B cell (primary cell): ENCODE data around the gene TMEM220. TPM values are rescaled to one million over a fixed set of nuclear protein-coding genes. Genes with fewer than 3 reads are reported as not detected.
"Not testable (repeated sequence)": the region's sequence is repeated elsewhere in the genome, so short reads cannot be mapped to it uniquely, and the experiment has no call there.

Experiments
- ATAC-seq: fragments of 200-7000 bp; cut with Tn5 transposase; one replicate; pipeline ENCODE4 v1.10.0; 2021; ENCODE audit warnings: low read depth, mild to moderate bottlenecking, moderate number of reproducible peaks, moderate library complexity
- CTCF ChIA-PET: fragments of 350-600 bp; sonication (Branson Sonifier 250); formaldehyde crosslinking; loops from one replicate; lab custom pipeline; 2021; ENCODE audit warnings: antibody characterized with exemption, inconsistent platforms; lab: Charles Lee
- POLR2A ChIA-PET: fragments of 350-600 bp; sonication (Branson Sonifier 250); formaldehyde crosslinking; loops from one replicate; lab custom pipeline; 2021; ENCODE audit warnings: antibody characterized with exemption; lab: Charles Lee
- DNase-seq: peaks from one replicate; pipeline ENCODE4 v3.0.0; 2013
- H2AFZ ChIP-seq: 2 replicates; pipeline ENCODE4 v1.6.1; 2012; ENCODE audit warnings: mild to moderate bottlenecking, low read depth, low read length; ENCODE audit not compliant: insufficient read depth, poor library complexity, severe bottlenecking
- H3K27ac ChIP-seq, 2 donors: 1 replicate in 1 of 2; 2 replicates in 1 of 2; pipeline ENCODE4 v1.5.1; 2012 to 2013; ENCODE audit warnings: low read length in 2 of 2, mild to moderate bottlenecking in 2 of 2, moderate library complexity in 1 of 2
- H3K27me3 ChIP-seq, 4 experiments: fragments of 200-600 bp in 1 of 4; sonication (generic) in 1 of 4; replicated peaks in 1 of 4; 1 replicate in 2 of 4; 2 replicates in 2 of 4; pipeline versions ENCODE4 v1.6.1 to v1.7.0; 2013 to 2016; ENCODE audit warnings: low read length in 3 of 4, mild to moderate bottlenecking in 2 of 4, mixed read lengths in 1 of 4, moderate library complexity in 1 of 4; ENCODE audit not compliant: insufficient read depth in 4 of 4, control insufficient read depth in 3 of 4; ENCODE audit errors: control extremely low read depth in 1 of 4
- H3K36me3 ChIP-seq, 2 experiments: replicated peaks in 1 of 2; 1 replicate in 1 of 2; 2 replicates in 1 of 2; pipeline versions ENCODE4 v1.6.1 to v1.7.1; 2013; ENCODE audit warnings: low read length in 1 of 2; ENCODE audit not compliant: insufficient read depth in 2 of 2, control insufficient read depth in 1 of 2; ENCODE audit errors: control extremely low read depth in 1 of 2, extremely low read depth in 1 of 2
- H3K4me1 ChIP-seq, 2 donors: fragments of 200-600 bp in 1 of 2; sonication (generic) in 1 of 2; 1 replicate in 1 of 2; 2 replicates in 1 of 2; pipeline versions ENCODE4 v1.5.1 to v1.6.1; 2013 to 2017; ENCODE audit warnings: low read length in 2 of 2; ENCODE audit not compliant: control insufficient read depth in 2 of 2, insufficient read depth in 2 of 2
- H3K4me2 ChIP-seq: replicated peaks from 2 replicates; pipeline ENCODE3; 2012; ENCODE audit warnings: mild to moderate bottlenecking, low read depth, low read length; ENCODE audit not compliant: poor library complexity, severe bottlenecking
- H3K4me3 ChIP-seq, 5 experiments: fragments of 200-600 bp in 1 of 5; sonication (generic) in 1 of 5; 1 replicate in 3 of 5; 2 replicates in 2 of 5; pipeline versions ENCODE4 v1.5.1 to v1.7.0; 2011 to 2016; ENCODE audit warnings: low read length in 4 of 5, mild to moderate bottlenecking in 4 of 5, low read depth in 2 of 5, control low read depth in 1 of 5, moderate library complexity in 1 of 5; ENCODE audit not compliant: insufficient read depth in 1 of 5; ENCODE audit errors: control extremely low read depth in 1 of 5, extremely low read depth in 1 of 5
- H3K79me2 ChIP-seq: fragments of 200-600 bp; sonication (generic); one replicate; pipeline ENCODE4 v1.6.0; 2016; ENCODE audit warnings: low read length; ENCODE audit not compliant: control insufficient read depth, insufficient read depth
- H3K9ac ChIP-seq: fragments of 200-600 bp; sonication (generic); 2 replicates; pipeline ENCODE4 v1.6.1; 2017; ENCODE audit warnings: mild to moderate bottlenecking, low read length, moderate library complexity
- H3K9me3 ChIP-seq, 3 donors: one replicate each; pipeline versions ENCODE4 v1.6.1 to v1.7.1; 2013; ENCODE audit warnings: low read length in 2 of 3; ENCODE audit not compliant: control insufficient read depth in 2 of 3, insufficient read depth in 1 of 3; ENCODE audit errors: control extremely low read depth in 1 of 3
- H4K20me1 ChIP-seq: 2 replicates; pipeline ENCODE4 v1.6.0; 2012; ENCODE audit warnings: mild to moderate bottlenecking, low read length; ENCODE audit not compliant: insufficient read depth, control insufficient read depth, poor library complexity, severe bottlenecking
- H3K27ac Mint-ChIP-seq: one replicate; pipeline ENCODE4 v1.8.0; 2021; ENCODE audit warnings: mixed read lengths
- H3K27me3 Mint-ChIP-seq: one replicate; pipeline ENCODE4 v1.8.0; 2021; ENCODE audit warnings: mixed read lengths
- H3K4me1 Mint-ChIP-seq: one replicate; pipeline ENCODE4 v1.8.0; 2021; ENCODE audit warnings: mixed read lengths
- H3K4me3 Mint-ChIP-seq: one replicate; pipeline ENCODE4 v1.8.0; 2021; ENCODE audit warnings: mixed read lengths
- H3K9me3 Mint-ChIP-seq: one replicate; pipeline ENCODE4 v1.8.0; 2022; ENCODE audit warnings: mixed read lengths; ENCODE audit not compliant: insufficient read depth
- CTCF ChIP-seq: fragments of 200-600 bp; IDR thresholded peaks from one replicate; pipeline ENCODE4 v1.8.0; 2022; ENCODE audit warnings: antibody characterized with exemption, mild to moderate bottlenecking
- EZH2 ChIP-seq: IDR thresholded peaks from 2 replicates; pipeline ENCODE4 v1.6.1; 2012; ENCODE audit warnings: borderline replicate concordance, low read depth, mild to moderate bottlenecking, moderate library complexity, low read length; ENCODE audit not compliant: insufficient read depth, poor library complexity, severe bottlenecking
- WGBS: methylation state at CpG from one replicate; pipeline ENCODE4 v1.1.5; 2013; ENCODE audit warnings: missing lambda C conversion rate; ENCODE audit not compliant: insufficient coverage; 5-methylcytosine and 5-hydroxymethylcytosine counted together
- intact Hi-C: fragments of 100-400 bp; cut with micrococcal nuclease; formaldehyde crosslinking; loops from one replicate; pipeline ENCODE4 v1.10.0; 2022
- polyA plus RNA-seq: library from polyadenylated mRNA; depleted of rRNA; stranded (reverse); fragments of >200 nt; gene quantifications from 2 replicates; pipeline ENCODE4 v1.2.3, GENCODE V29; 2012
- total RNA-seq, 2 donors: library from RNA; stranded (reverse); fragments of 120-200 nt in 1 of 2; gene quantifications; 1 replicate in 1 of 2; 2 replicates in 1 of 2; pipeline versions ENCODE4 v1.2.3 to v1.2.4, GENCODE V29; 2013 to 2022

The TMEM220 gene
- total and polyA plus RNA-seq, 2 donors (not counting 1 experiment from before 2014, with no cell fraction given), result 2.9 to 7.4 TPM

- intact Hi-C loops, result no loop called here
- POLR2A ChIA-PET, result no interaction called here
- Histone ChIP-seq H3K4me2 (no peak overlapping the region), H3K36me3 (no peaks in the 10 kb centered on the region), H3K4me3 (no peak overlapping the region), H3K4me1 (peaks cover 0 to 9% of the 10 kb centered on the region in 2 donors), H3K27me3 (no peaks in the 10 kb centered on the region), H3K9ac (no peak overlapping the region), H3K27ac (no peak overlapping the region), H4K20me1 (no peaks in the 10 kb centered on the region), H3K9me3 (no peaks in the 10 kb centered on the region), H2AFZ (no peak overlapping the region), H3K79me2 (no peaks in the 10 kb centered on the region)
- peak overlapping the region; percentile 26 for H3K27ac Mint-ChIP-seq
- H3K4me1 Mint-ChIP-seq, result peaks cover 15% of the 10 kb centered on the region
- peaks cover 9% of the 10 kb centered on the region for H3K27me3 Mint-ChIP-seq
- DNase-seq (no peak), ATAC-seq (no peak)
- no peak for TF ChIP-seq EZH2
- no peak for TF ChIP-seq CTCF
- CTCF ChIA-PET, result interaction anchor here (2.4 kb wide), 1 partner anchor 35 kb away, joined by 5 read pairs; no protein-coding TSS in a partner anchor
- peak overlapping the region; percentile 90 for H3K4me3 Mint-ChIP-seq
- WGBS, result no CpG with 5 or more reads among the region's 6 CpGs
- H3K9me3 Mint-ChIP-seq, result no peaks in the 10 kb centered on the region
Measured at GRCh38 chr17:10731408-10731879, 1.6 kb upstream of the TMEM220 start.

- peak; percentile 11 for DNase-seq
- CTCF ChIA-PET, result interaction anchor here (0.7 to 2.4 kb wide), 2 partner anchors 34 to 806 kb away, joined by 4 to 5 read pairs; no protein-coding TSS in a partner anchor
- Mint-ChIP-seq H3K4me3 (peak overlapping the region; percentile 90), H3K27ac (peak overlapping the region; percentile 71), H3K4me1 (peaks cover 15% of the 10 kb centered on the region)
- not testable (repeated sequence) for H4K20me1 ChIP-seq, H3K9me3 Mint-ChIP-seq, H3K27me3 Mint-ChIP-seq, ATAC-seq, H3K4me1 ChIP-seq, H3K27me3 ChIP-seq, H3K36me3 ChIP-seq, H3K9me3 ChIP-seq, H3K79me2 ChIP-seq
- Histone ChIP-seq H2AFZ (peak overlapping the region; percentile 93), H3K4me2 (peak overlapping the region; percentile 92), H3K27ac (peak overlapping the region; percentile 34 to 75), H3K4me3 (peak overlapping the region; percentile 47 to 84 (median 69)), H3K9ac (peak overlapping the region; percentile 91)
- POLR2A ChIA-PET, result interaction anchor here (0.7 kb wide), 1 partner anchor 610 kb away, joined by 4 read pairs; no protein-coding TSS in a partner anchor
- 2% methylated on average over 8 of the region's 15 CpGs for WGBS
- intact Hi-C loops, result loop anchor here (1.0 kb wide), 1 partner anchor 33 kb away; the partner anchor contains the start of genes ADPRM and SCO1
Measured at GRCh38 chr17:10730247-10730646, 424 bp upstream of the TMEM220 start.
